ENCODE measurements around the gene NR5A1. TPM values are rescaled to one million over a fixed set of nuclear protein-coding genes. Genes with fewer than 3 reads are reported as not detected.

NR5A1 gene
- total RNA-seq, 1 donor from 2014 or later, result not detected

- no peak for TF ChIP-seq CTCF (IDR thresholded peaks at IDR 0.05; ENCODE audit: insufficient read depth, low read length, severe bottlenecking)
- no peak overlapping the region for H3K4me3 ChIP-seq (ENCODE audit: low read depth, low read length)
- no peaks in the 10 kb centered on the region for H3K36me3 ChIP-seq (ENCODE audit: control insufficient read depth, insufficient read depth, low read length)
- no peak for DNase-seq (ENCODE audit: low read depth)
- peaks cover 13% of the 10 kb centered on the region for H3K27me3 ChIP-seq (ENCODE audit: control insufficient read depth, insufficient read depth, low read length)
- no peak for FAIRE-seq
Measured at GRCh38 chr9:124497441-124497840, 9.8 kb downstream of the NR5A1 start.

DNA sequence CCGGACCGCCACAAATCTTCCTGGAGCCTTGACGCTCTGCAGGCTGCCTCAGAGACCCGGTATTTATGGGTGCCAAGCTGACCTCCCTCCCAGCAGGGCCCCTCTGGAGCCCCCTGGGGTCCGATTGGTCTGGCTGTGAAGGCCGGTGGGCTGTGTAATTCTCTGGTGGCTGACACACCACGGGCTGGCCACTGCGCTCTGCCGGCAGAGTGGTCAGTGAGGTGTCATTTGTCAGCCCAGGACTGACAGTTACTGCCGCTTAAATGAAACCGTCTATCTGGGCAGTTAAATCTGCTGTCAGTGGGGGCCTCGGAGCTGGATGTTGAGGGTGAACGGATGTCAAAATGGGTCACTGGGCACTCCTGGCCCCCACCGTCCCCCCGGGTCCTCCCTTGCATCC lies 10.7 kb downstream of the NR5A1 start:
- Histone ChIP-seq H3K27me3 (ENCODE audit: control insufficient read depth, insufficient read depth, low read length) (peaks cover 8% of the 10 kb centered on the region), H3K36me3 (ENCODE audit: control insufficient read depth, insufficient read depth, low read length) (no peaks in the 10 kb centered on the region), H3K4me3 (ENCODE audit: low read depth, low read length) (no peak overlapping the region)
- TF ChIP-seq CTCF (IDR thresholded peaks at IDR 0.05; ENCODE audit: insufficient read depth, low read length, severe bottlenecking), result no peak
- DNase-seq (ENCODE audit: low read depth) (no peak), FAIRE-seq (no peak)

- FAIRE-seq (peak; percentile 7), DNase-seq (ENCODE audit: low read depth) (no peak)
- no peak overlapping the region for H3K4me3 ChIP-seq (ENCODE audit: low read depth, low read length)
- H3K36me3 ChIP-seq (ENCODE audit: control insufficient read depth, insufficient read depth, low read length), result no peaks in the 10 kb centered on the region
- H3K27me3 ChIP-seq (ENCODE audit: control insufficient read depth, insufficient read depth, low read length), result peaks cover 8% of the 10 kb centered on the region
- TF ChIP-seq CTCF (IDR thresholded peaks at IDR 0.05; ENCODE audit: insufficient read depth, low read length, severe bottlenecking), result no peak
Measured at GRCh38 chr9:124496075-124496449, 11.1 kb downstream of the NR5A1 start.

- no peaks in the 10 kb centered on the region for H3K36me3 ChIP-seq (ENCODE audit: control insufficient read depth, insufficient read depth, low read length)
- no peak for TF ChIP-seq CTCF (IDR thresholded peaks at IDR 0.05; ENCODE audit: insufficient read depth, low read length, severe bottlenecking)
- DNase-seq (ENCODE audit: low read depth) (no peak), FAIRE-seq (no peak)
- H3K27me3 ChIP-seq (ENCODE audit: control insufficient read depth, insufficient read depth, low read length), result peaks cover 8% of the 10 kb centered on the region
- H3K4me3 ChIP-seq (ENCODE audit: low read depth, low read length), result no peak overlapping the region
Measured at GRCh38 chr9:124495126-124496074, 11.8 kb downstream of the NR5A1 start.

GRCh38 chr9:124493794-124494479 lies 13.3 kb downstream of the NR5A1 start:
- peaks cover 8% of the 10 kb centered on the region for H3K27me3 ChIP-seq (ENCODE audit: control insufficient read depth, insufficient read depth, low read length)
- no peaks in the 10 kb centered on the region for H3K36me3 ChIP-seq (ENCODE audit: control insufficient read depth, insufficient read depth, low read length)
- TF ChIP-seq CTCF (IDR thresholded peaks at IDR 0.05; ENCODE audit: insufficient read depth, low read length, severe bottlenecking), result no peak
- FAIRE-seq, result peak; percentile 47
- H3K4me3 ChIP-seq (ENCODE audit: low read depth, low read length), result no peak overlapping the region
- no peak for DNase-seq (ENCODE audit: low read depth)
